ENCODE results near the gene HYAL2. TPM values are rescaled to one million over a fixed set of nuclear protein-coding genes. Genes with fewer than 3 reads are reported as not detected.

HYAL2 gene
- total and polyA plus RNA-seq, 12 donors: 25.1 to 135 (median 39.0) TPM

DNA sequence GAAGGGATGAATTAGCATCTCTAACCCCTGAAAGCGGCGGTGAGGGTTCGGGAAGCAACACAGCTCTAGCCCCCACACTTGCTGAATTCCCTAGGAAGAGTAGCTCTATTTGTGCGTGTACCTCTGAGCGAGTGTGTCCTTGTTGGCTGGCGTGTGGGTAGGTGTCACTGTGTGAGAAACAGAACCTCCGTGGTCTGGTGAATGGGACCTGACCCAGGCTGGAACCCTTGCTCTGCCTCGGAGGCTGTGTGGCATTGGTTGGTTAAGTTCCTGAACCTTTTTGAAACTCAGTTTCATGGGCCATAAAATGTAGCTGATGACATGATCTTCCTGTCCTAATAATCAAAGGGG is 37.2 kb upstream of the HYAL2 start:
- DNase-seq (no peak), ATAC-seq (peak in 1 of 8 donors; percentile 4)
- no peaks in the 10 kb centered on the region for H3K27me3 ChIP-seq
- H3K4me3 ChIP-seq: peak overlapping the region in 6 of 10 donors; percentile 81 to 98 (median 90)
- intact Hi-C loops (cut with DNase I): loop anchor here in 2 of 10 donors (1.0 to 5.0 kb wide), 2 partner anchors 31 to 253 kb away; partner anchors contain the start of gene CISH (in 1 of the 2)
- peak overlapping the region in 3 of 10 donors; percentile 55 to 95 (median 94) for H3K27ac ChIP-seq
- peaks cover 0 to 37% (median 6%) of the 10 kb centered on the region in 9 donors for H3K36me3 ChIP-seq
- peaks cover 28 to 54% (median 43%) of the 10 kb centered on the region in 9 donors for H3K4me1 ChIP-seq
- TF ChIP-seq, protein P1, sequence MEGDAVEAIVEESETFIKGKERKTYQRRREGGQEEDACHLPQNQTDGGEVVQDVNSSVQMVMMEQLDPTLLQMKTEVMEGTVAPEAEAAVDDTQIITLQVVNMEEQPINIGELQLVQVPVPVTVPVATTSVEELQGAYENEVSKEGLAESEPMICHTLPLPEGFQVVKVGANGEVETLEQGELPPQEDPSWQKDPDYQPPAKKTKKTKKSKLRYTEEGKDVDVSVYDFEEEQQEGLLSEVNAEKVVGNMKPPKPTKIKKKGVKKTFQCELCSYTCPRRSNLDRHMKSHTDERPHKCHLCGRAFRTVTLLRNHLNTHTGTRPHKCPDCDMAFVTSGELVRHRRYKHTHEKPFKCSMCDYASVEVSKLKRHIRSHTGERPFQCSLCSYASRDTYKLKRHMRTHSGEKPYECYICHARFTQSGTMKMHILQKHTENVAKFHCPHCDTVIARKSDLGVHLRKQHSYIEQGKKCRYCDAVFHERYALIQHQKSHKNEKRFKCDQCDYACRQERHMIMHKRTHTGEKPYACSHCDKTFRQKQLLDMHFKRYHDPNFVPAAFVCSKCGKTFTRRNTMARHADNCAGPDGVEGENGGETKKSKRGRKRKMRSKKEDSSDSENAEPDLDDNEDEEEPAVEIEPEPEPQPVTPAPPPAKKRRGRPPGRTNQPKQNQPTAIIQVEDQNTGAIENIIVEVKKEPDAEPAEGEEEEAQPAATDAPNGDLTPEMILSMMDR (IDR thresholded peaks at IDR 0.05): no peak
- WGBS, 2 donors: 21 to 24% methylated on average over 8 of the region's 8 CpGs
- no peaks in the 10 kb centered on the region for H3K9me3 ChIP-seq

DNA sequence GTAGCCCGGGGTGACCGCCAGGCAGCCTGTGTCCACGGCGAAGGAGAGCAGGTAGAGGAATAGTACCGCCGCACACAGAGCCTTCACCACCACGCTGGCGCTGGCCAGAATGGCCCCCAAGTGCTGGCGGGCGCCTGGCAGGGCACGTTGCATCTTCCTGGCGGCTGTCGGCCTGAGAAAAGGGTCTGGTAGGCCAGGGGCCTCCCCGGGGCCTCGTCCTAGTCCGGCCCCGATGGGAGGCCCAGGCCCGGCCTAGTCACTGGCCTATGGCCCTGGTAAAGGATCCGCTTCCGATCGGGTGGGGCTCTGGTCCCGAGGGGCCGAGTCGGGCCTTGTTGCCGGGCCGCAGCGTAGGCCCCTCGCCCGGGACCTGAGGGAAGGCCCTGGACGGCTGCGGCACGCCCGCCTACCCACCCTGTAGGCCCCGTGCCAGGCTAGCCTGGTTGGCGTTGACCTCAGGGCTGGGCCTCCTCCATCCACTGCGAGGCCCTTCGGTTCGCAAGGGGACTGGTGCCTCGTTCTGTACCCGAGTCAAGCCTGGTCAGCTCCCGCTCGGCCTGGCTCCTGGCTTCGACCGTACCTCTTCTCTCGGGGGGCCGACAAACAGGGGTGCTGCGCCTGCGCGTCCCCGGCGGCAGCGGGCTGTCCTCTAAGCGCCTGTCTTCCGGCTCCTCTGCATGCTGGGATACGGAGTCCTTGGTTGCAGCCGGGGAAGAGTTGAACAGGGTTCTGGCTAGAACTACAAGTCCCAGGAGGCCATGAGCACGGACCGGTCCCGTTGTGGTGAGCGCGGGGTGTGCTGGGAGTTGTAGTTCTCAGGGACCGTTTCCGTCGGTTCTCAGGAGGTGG is 36.6 kb upstream of the HYAL2 start, which contains the start of gene TMEM115:
TMEM115 (minus strand) TSS at position 611 of the 849 bp plus-strand sequence; CDS start at position 153, 458 bp downstream.
- H3K4me1 ChIP-seq: peaks cover 28 to 49% (median 42%) of the 10 kb centered on the region in 9 donors

DNA sequence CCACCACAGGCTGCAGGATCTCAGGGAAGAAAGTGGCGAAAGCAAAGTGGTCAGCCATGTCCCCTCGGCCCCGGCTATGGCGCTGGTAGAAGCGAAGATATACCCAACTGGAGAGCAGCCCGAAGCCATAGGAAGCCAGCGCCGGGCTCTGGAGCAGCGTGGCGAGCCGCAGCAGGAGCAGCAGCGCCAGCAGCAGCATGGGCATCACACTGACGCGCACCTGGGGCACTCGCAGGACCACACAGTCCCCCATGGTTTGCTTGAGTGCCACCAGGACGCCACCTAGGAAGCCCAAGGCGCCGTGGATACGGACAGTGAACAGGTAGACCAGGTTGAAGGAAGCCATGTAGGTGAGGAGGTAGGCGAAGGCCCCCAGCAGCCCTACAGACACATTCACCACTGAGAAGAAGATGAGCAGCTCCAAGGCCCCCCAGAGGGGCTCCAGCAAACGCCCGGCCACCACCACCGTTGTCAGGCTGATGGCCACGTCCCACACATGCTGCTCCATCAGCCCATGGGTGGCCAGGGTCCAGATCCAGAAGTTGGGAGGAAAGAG is 35.9 kb upstream of the HYAL2 start:
- H3K4me1 ChIP-seq: peaks cover 28 to 50% (median 42%) of the 10 kb centered on the region in 9 donors
- TF ChIP-seq, protein P1 (IDR thresholded peaks at IDR 0.05): no peak
- H3K27me3 ChIP-seq: no peaks in the 10 kb centered on the region
- DNase-seq: no peak
- intact Hi-C loops (cut with DNase I): loop anchor here in 1 of 10 donors (5.0 kb wide), 1 partner anchor 254 kb away; the partner anchor contains the start of gene CISH
- peaks cover 0 to 50% (median 18%) of the 10 kb centered on the region in 9 donors for H3K36me3 ChIP-seq
- peak overlapping the region; percentile 88 to 98 (median 94) for H3K27ac ChIP-seq
- ATAC-seq: peak in 1 of 8 donors; percentile 0
- H3K9me3 ChIP-seq: no peaks in the 10 kb centered on the region
- H3K4me3 ChIP-seq: peak overlapping the region; percentile 76 to 100 (median 91)
- WGBS, 2 donors: 42 to 54% methylated on average over 24 of the region's 24 CpGs

More for the DNA sequence above, 36.6 kb upstream of the HYAL2 start, which contains the start of gene TMEM115:
- Histone ChIP-seq H3K36me3 (peaks cover 0 to 43% (median 11%) of the 10 kb centered on the region in 9 donors), H3K27ac (peak within 1 kb of the TSS; percentile 88 to 98 (median 94)), H3K4me3 (peak within 1 kb of the TSS; percentile 76 to 100 (median 91)), H3K9me3 (no peaks in the 10 kb centered on the region), H3K27me3 (no peaks in the 10 kb centered on the region)
- intact Hi-C loops (cut with DNase I): loop anchor here in 2 of 10 donors (1.0 to 5.0 kb wide), 2 partner anchors 31 to 253 kb away; partner anchors contain the start of gene CISH (in 1 of the 2)
- TF ChIP-seq, protein P1 (IDR thresholded peaks at IDR 0.05): no peak
- ATAC-seq (peak; percentile 96 to 99 (median 97)), DNase-seq (peak; percentile 93 to 99)
- 0% methylated on average over 64 of the region's 64 CpGs for WGBS, 2 donors

DNA sequence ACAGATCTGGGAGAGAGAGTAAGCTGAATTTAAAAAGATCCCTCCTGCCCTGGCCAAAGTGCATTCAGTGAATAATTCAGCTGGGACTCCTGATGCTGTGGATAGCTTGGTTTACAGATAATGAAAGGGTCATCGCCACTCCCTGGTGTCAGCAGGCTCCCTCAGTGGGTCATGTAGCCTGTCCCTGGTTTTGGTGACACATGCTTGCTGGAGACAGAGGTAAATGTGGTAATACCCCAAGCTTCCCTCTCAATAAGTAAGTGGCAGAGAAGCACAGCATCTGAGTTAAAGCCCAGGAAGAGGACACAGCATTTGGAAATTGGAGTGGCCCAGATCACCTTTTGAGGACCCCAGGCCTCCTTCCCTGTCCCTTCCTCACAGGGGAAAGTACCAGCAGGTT is 34.9 kb upstream of the HYAL2 start:
- 45 to 58% methylated on average over 1 of the region's 1 CpG for WGBS, 2 donors

More for the DNA sequence above, 34.9 kb upstream of the HYAL2 start:
- no peak for DNase-seq
- Histone ChIP-seq H3K4me1 (peaks cover 28 to 55% (median 42%) of the 10 kb centered on the region in 9 donors), H3K36me3 (peaks cover 0 to 58% (median 23%) of the 10 kb centered on the region in 9 donors), H3K9me3 (no peaks in the 10 kb centered on the region), H3K27ac (peak overlapping the region in 7 of 10 donors; percentile 31 to 98 (median 96)), H3K4me3 (peak overlapping the region; percentile 76 to 100 (median 91)), H3K27me3 (no peaks in the 10 kb centered on the region)
- no peak for ATAC-seq
- TF ChIP-seq, protein P1 (IDR thresholded peaks at IDR 0.05): no peak
- intact Hi-C loops (cut with DNase I): loop anchor here in 1 of 10 donors (5.0 kb wide), 1 partner anchor 255 kb away; the partner anchor contains the start of gene CISH

Measured in heart right ventricle (tissue), 16 donors.